OCI-LY1 (cell line): ENCODE data around the gene C3orf70.
A peak's percentile ranks its signal among the peaks of the same experiment; 100 is the strongest.

Source experiments
- H2AFZ ChIP-seq: fragments of 200-600 bp; sonication (generic), shearing (Covaris generic); 2 replicates; pipeline ENCODE4 v1.6.0; 2014; ENCODE audit warnings: antibody characterized with exemption, mild to moderate bottlenecking, low read length
- H3F3A ChIP-seq: fragments of 200-600 bp; sonication (generic), shearing (Covaris generic); 2 replicates; pipeline ENCODE4 v1.6.0; 2014; ENCODE audit warnings: mild to moderate bottlenecking, antibody characterized with exemption, low read length, moderate library complexity; ENCODE audit not compliant: insufficient read depth
- H3K27ac ChIP-seq: fragments of 200-600 bp; sonication (generic); 2 replicates; pipeline ENCODE4 v1.5.1; 2014; ENCODE audit warnings: low read length, mixed run types, mild to moderate bottlenecking, low read depth; ENCODE audit not compliant: poor library complexity, severe bottlenecking
- H3K27me3 ChIP-seq: fragments of 200-600 bp; sonication (generic); 2 replicates; pipeline ENCODE4 v1.6.0; 2014; ENCODE audit warnings: antibody characterized with exemption, mild to moderate bottlenecking, low read length, moderate library complexity; ENCODE audit not compliant: insufficient read depth
- H3K36me3 ChIP-seq: fragments of 200-600 bp; sonication (generic); 2 replicates; pipeline ENCODE4 v1.6.1; 2014; ENCODE audit warnings: mild to moderate bottlenecking, antibody characterized with exemption, low read length, moderate library complexity, mixed read lengths; ENCODE audit not compliant: insufficient read depth
- H3K4me1 ChIP-seq: fragments of 200-600 bp; sonication (generic); 2 replicates; pipeline ENCODE4 v1.5.1; 2014; ENCODE audit warnings: mild to moderate bottlenecking, low read length, moderate library complexity; ENCODE audit not compliant: insufficient read depth, severe bottlenecking
- H3K4me2 ChIP-seq: fragments of 200-600 bp; sonication (generic), shearing (Covaris generic); 2 replicates; pipeline ENCODE4 v1.6.1; 2014; ENCODE audit warnings: low read length
- H3K4me3 ChIP-seq: fragments of 200-600 bp; sonication (generic); 2 replicates; pipeline ENCODE4 v1.5.1; 2014; ENCODE audit warnings: low read length, low read depth, mild to moderate bottlenecking, mixed read lengths; ENCODE audit not compliant: poor library complexity, severe bottlenecking
- H3K79me2 ChIP-seq: fragments of 200-600 bp; shearing (Covaris generic); 2 replicates; pipeline ENCODE4 v1.6.1; 2016; ENCODE audit warnings: mixed run types, low read length, mixed read lengths; ENCODE audit not compliant: insufficient read depth
- H3K9ac ChIP-seq: fragments of 200-600 bp; sonication (generic), shearing (Covaris generic); 2 replicates; pipeline ENCODE4 v1.6.1; 2014; ENCODE audit warnings: mild to moderate bottlenecking, low read length, mixed read lengths
- H3K9me2 ChIP-seq: fragments of 200-600 bp; sonication (generic), shearing (Covaris generic); 2 replicates; pipeline ENCODE4 v1.6.1; 2014; ENCODE audit warnings: low read depth, mild to moderate bottlenecking, low read length, mixed read lengths
- H3K9me3 ChIP-seq: fragments of 200-600 bp; shearing (Covaris generic); 2 replicates; pipeline ENCODE4 v1.6.1; 2014; ENCODE audit warnings: low read length, mixed read lengths
- H4K20me1 ChIP-seq: fragments of 200-600 bp; sonication (generic), shearing (Covaris generic); 2 replicates; pipeline ENCODE4 v1.6.0; 2016; ENCODE audit warnings: mild to moderate bottlenecking, low read length; ENCODE audit not compliant: insufficient read depth
- CTCF ChIP-seq: fragments of 200-600 bp; sonication (generic), shearing (Covaris generic); IDR thresholded peaks from 2 replicates; pipeline ENCODE4 v1.5.1; 2017; ENCODE audit warnings: mild to moderate bottlenecking, antibody characterized with exemption, low read length, moderate library complexity, mixed read lengths
- EZH2 ChIP-seq: fragments of 200-600 bp; sonication (generic), shearing (Covaris generic); IDR thresholded peaks from 2 replicates; pipeline ENCODE4 v1.8.0; 2017; ENCODE audit warnings: borderline replicate concordance, mixed run types, mild to moderate bottlenecking, antibody characterized with exemption, low read length, moderate library complexity, mixed read lengths

C3orf70 gene

GRCh38 chr3:185071287-185071800, 81.5 kb downstream of the C3orf70 start:
- no peak overlapping the region for H3K4me2 ChIP-seq
- no peak overlapping the region for H3K9ac ChIP-seq
- H3K4me1 ChIP-seq, result no peaks in the 10 kb centered on the region
- no peak overlapping the region for H2AFZ ChIP-seq
- no peak overlapping the region for H3K4me3 ChIP-seq
- H3K79me2 ChIP-seq, result no peaks in the 10 kb centered on the region
- no peaks in the 10 kb centered on the region for H3K9me2 ChIP-seq
- no peak overlapping the region for H3K27ac ChIP-seq
- H4K20me1 ChIP-seq, result no peaks in the 10 kb centered on the region
- H3K9me3 ChIP-seq, result no peaks in the 10 kb centered on the region
- H3K27me3 ChIP-seq, result peaks cover 3% of the 10 kb centered on the region; the same call in 1 of the 2 replicates
- no peaks in the 10 kb centered on the region for H3F3A ChIP-seq
- TF ChIP-seq CTCF (no peak; the same call in 1 of the 2 replicates), EZH2 (no peak)
- no peaks in the 10 kb centered on the region for H3K36me3 ChIP-seq

GRCh38 chr3:185070491-185071286, 82.2 kb downstream of the C3orf70 start:
- Histone ChIP-seq H3K9me2 (no peaks in the 10 kb centered on the region), H3K9me3 (no peaks in the 10 kb centered on the region), H3K27ac (no peak overlapping the region), H4K20me1 (no peaks in the 10 kb centered on the region), H3K4me2 (no peak overlapping the region), H2AFZ (no peak overlapping the region), H3F3A (no peaks in the 10 kb centered on the region), H3K27me3 (peaks cover 3% of the 10 kb centered on the region; the same call in 1 of the 2 replicates), H3K79me2 (no peaks in the 10 kb centered on the region), H3K4me3 (no peak overlapping the region), H3K4me1 (no peaks in the 10 kb centered on the region), H3K36me3 (no peaks in the 10 kb centered on the region), H3K9ac (no peak overlapping the region)
- TF ChIP-seq CTCF, result peak; percentile 15; the same call in 1 of the 2 replicates
- TF ChIP-seq EZH2, result no peak

- no peaks in the 10 kb centered on the region for H3K4me1 ChIP-seq
- peaks cover 3% of the 10 kb centered on the region; the same call in 1 of the 2 replicates for H3K27me3 ChIP-seq
- H3K36me3 ChIP-seq, result no peaks in the 10 kb centered on the region
- H4K20me1 ChIP-seq, result no peaks in the 10 kb centered on the region
- H3K9me2 ChIP-seq, result no peaks in the 10 kb centered on the region
- no peaks in the 10 kb centered on the region for H3K9me3 ChIP-seq
- no peak overlapping the region for H3K27ac ChIP-seq
- H3K4me3 ChIP-seq, result no peak overlapping the region
- H2AFZ ChIP-seq, result no peak overlapping the region
- H3F3A ChIP-seq, result no peaks in the 10 kb centered on the region
- H3K4me2 ChIP-seq, result no peak overlapping the region
- no peak overlapping the region for H3K9ac ChIP-seq
- H3K79me2 ChIP-seq, result no peaks in the 10 kb centered on the region
- no peak for TF ChIP-seq EZH2
- TF ChIP-seq CTCF, result peak; percentile 49
Measured at GRCh38 chr3:185069037-185070030, 83.5 kb downstream of the C3orf70 start.
